C4-2B (cell line): ENCODE data around the gene NFASC.

Experiments
- H3K27ac ChIP-seq: fragments of 450-650 bp; 2 replicates; pipeline ENCODE4 v1.5.1; 2017
- CTCF ChIP-seq: fragments of 450-650 bp; conservative IDR thresholded peaks from 2 replicates; pipeline ENCODE4 v1.5.1; 2017; ENCODE audit warnings: mild to moderate bottlenecking
- ZFX ChIP-seq: fragments of 450-650 bp; IDR thresholded peaks from 2 replicates; pipeline ENCODE4 v1.6.1; 2017

The NFASC gene

GRCh38 chr1:204975021-204975420, 104.4 kb downstream of the NFASC start:
- no peak overlapping the region for H3K27ac ChIP-seq
- no peak for TF ChIP-seq CTCF
- TF ChIP-seq ZFX = no peak

- TF ChIP-seq CTCF = peak; percentile 91
- TF ChIP-seq ZFX = no peak
- no peak overlapping the region for H3K27ac ChIP-seq
Observed at GRCh38 chr1:204975568-204976235, 105.0 kb downstream of the NFASC start.

- TF ChIP-seq ZFX (no peak), CTCF (no peak)
- H3K27ac ChIP-seq = no peak overlapping the region
Observed at GRCh38 chr1:204976646-204977045, 106.0 kb downstream of the NFASC start.

- no peak overlapping the region for H3K27ac ChIP-seq
Observed at GRCh38 chr1:204977318-204977717, 106.7 kb downstream of the NFASC start.

GRCh38 chr1:204978782-204979181, 108.1 kb downstream of the NFASC start:
- H3K27ac ChIP-seq = no peak overlapping the region
- no peak for TF ChIP-seq ZFX
- no peak for TF ChIP-seq CTCF

More at GRCh38 chr1:204977318-204977717, 106.7 kb downstream of the NFASC start:
- TF ChIP-seq CTCF (no peak), ZFX (no peak)

- H3K27ac ChIP-seq = no peak overlapping the region
- TF ChIP-seq ZFX (no peak), CTCF (no peak)
Observed at GRCh38 chr1:204979306-204979705, 108.6 kb downstream of the NFASC start.

GRCh38 chr1:204979891-204980649, 109.4 kb downstream of the NFASC start:
- H3K27ac ChIP-seq = no peak overlapping the region
- no peak for TF ChIP-seq CTCF
- no peak for TF ChIP-seq ZFX
